Muscle layer of duodenum (tissue), 2 donors: ENCODE results near the gene DUS1L.

ENCODE experiments used
- H3K27ac ChIP-seq: one replicate; pipeline ENCODE4 v1.7.0; 2013; ENCODE audit warnings: mild to moderate bottlenecking, low read length
- H3K27me3 ChIP-seq: one replicate; pipeline ENCODE4 v1.7.0; 2013; ENCODE audit warnings: low read depth, mild to moderate bottlenecking, control low read depth, low read length
- H3K36me3 ChIP-seq, 2 donors: one replicate each; pipeline ENCODE4 v1.7.0; 2013; ENCODE audit warnings: low read length in 2 of 2, control low read depth in 1 of 2, mild to moderate bottlenecking in 1 of 2; ENCODE audit not compliant: insufficient read depth in 2 of 2, control insufficient read depth in 1 of 2
- H3K4me1 ChIP-seq, 2 donors: one replicate each; pipeline ENCODE4 v1.7.0; 2013; ENCODE audit warnings: low read length in 2 of 2, mild to moderate bottlenecking in 2 of 2, control low read depth in 1 of 2, moderate library complexity in 1 of 2; ENCODE audit not compliant: insufficient read depth in 2 of 2, control insufficient read depth in 1 of 2
- H3K4me3 ChIP-seq, 2 donors: one replicate each; pipeline ENCODE4 v1.7.0; 2013; ENCODE audit warnings: low read length in 2 of 2, low read depth in 1 of 2, mild to moderate bottlenecking in 1 of 2
- H3K9me3 ChIP-seq, 2 donors: one replicate each; pipeline ENCODE4 v1.7.0; 2013; ENCODE audit warnings: low read length in 2 of 2, control low read depth in 1 of 2, mild to moderate bottlenecking in 1 of 2; ENCODE audit not compliant: control insufficient read depth in 1 of 2
- donor health status: healthy.

DUS1L gene

GRCh38 chr17:82085031-82085861, 19.6 kb upstream of the DUS1L start:
- H3K36me3 ChIP-seq: peaks cover 8 to 100% of the 10 kb centered on the region in 2 donors
- no peaks in the 10 kb centered on the region for H3K27me3 ChIP-seq
- no peaks in the 10 kb centered on the region for H3K9me3 ChIP-seq
- no peak overlapping the region for H3K4me3 ChIP-seq
- H3K4me1 ChIP-seq: no peaks in the 10 kb centered on the region
- no peak overlapping the region for H3K27ac ChIP-seq

- H3K4me3 ChIP-seq: no peak overlapping the region
- H3K4me1 ChIP-seq: no peaks in the 10 kb centered on the region
- no peak overlapping the region for H3K27ac ChIP-seq
- peaks cover 4 to 100% of the 10 kb centered on the region in 2 donors for H3K36me3 ChIP-seq
- H3K27me3 ChIP-seq: no peaks in the 10 kb centered on the region
- no peaks in the 10 kb centered on the region for H3K9me3 ChIP-seq
These were observed 18.9 kb upstream of the DUS1L start for GRCh38 chr17:82084373-82085030.

GRCh38 chr17:82083533-82084359, 18.1 kb upstream of the DUS1L start:
- Histone ChIP-seq H3K9me3 (no peaks in the 10 kb centered on the region), H3K27ac (no peak overlapping the region), H3K4me1 (no peaks in the 10 kb centered on the region), H3K4me3 (no peak overlapping the region), H3K36me3 (peaks cover 4 to 99% of the 10 kb centered on the region in 2 donors), H3K27me3 (no peaks in the 10 kb centered on the region)

GRCh38 chr17:82083009-82083408, 17.4 kb upstream of the DUS1L start:
- Histone ChIP-seq H3K36me3 (peaks cover 4 to 91% of the 10 kb centered on the region in 2 donors), H3K4me3 (no peak overlapping the region), H3K27ac (no peak overlapping the region), H3K27me3 (no peaks in the 10 kb centered on the region), H3K4me1 (no peaks in the 10 kb centered on the region), H3K9me3 (no peaks in the 10 kb centered on the region)

GRCh38 chr17:82082456-82082855, 16.9 kb upstream of the DUS1L start:
- peaks cover 4 to 86% of the 10 kb centered on the region in 2 donors for H3K36me3 ChIP-seq
- H3K27ac ChIP-seq: no peak overlapping the region
- H3K9me3 ChIP-seq: no peaks in the 10 kb centered on the region
- no peak overlapping the region for H3K4me3 ChIP-seq
- H3K4me1 ChIP-seq: no peaks in the 10 kb centered on the region
- H3K27me3 ChIP-seq: no peaks in the 10 kb centered on the region

- H3K27me3 ChIP-seq: no peaks in the 10 kb centered on the region
- H3K36me3 ChIP-seq: peaks cover 4 to 81% of the 10 kb centered on the region in 2 donors
These were observed 16.4 kb upstream of the DUS1L start for GRCh38 chr17:82081966-82082365.

GRCh38 chr17:82081546-82081945, 15.9 kb upstream of the DUS1L start:
- H3K27me3 ChIP-seq: no peaks in the 10 kb centered on the region
- H3K9me3 ChIP-seq: no peaks in the 10 kb centered on the region
- H3K36me3 ChIP-seq: peaks cover 2 to 77% of the 10 kb centered on the region in 2 donors
- no peak overlapping the region for H3K27ac ChIP-seq
- H3K4me3 ChIP-seq: no peak overlapping the region
- no peaks in the 10 kb centered on the region for H3K4me1 ChIP-seq

More at GRCh38 chr17:82081966-82082365, 16.4 kb upstream of the DUS1L start:
- H3K4me3 ChIP-seq: no peak overlapping the region
- H3K4me1 ChIP-seq: no peaks in the 10 kb centered on the region
- H3K9me3 ChIP-seq: no peaks in the 10 kb centered on the region
- H3K27ac ChIP-seq: no peak overlapping the region

- Histone ChIP-seq H3K27ac (no peak overlapping the region), H3K9me3 (no peaks in the 10 kb centered on the region), H3K4me1 (no peaks in the 10 kb centered on the region), H3K4me3 (no peak overlapping the region), H3K27me3 (no peaks in the 10 kb centered on the region), H3K36me3 (peaks cover 0 to 70% of the 10 kb centered on the region in 2 donors)
These were observed 15.3 kb upstream of the DUS1L start for GRCh38 chr17:82080789-82081464.

GRCh38 chr17:82080048-82080788, 14.6 kb upstream of the DUS1L start:
- H3K36me3 ChIP-seq: peaks cover 0 to 63% of the 10 kb centered on the region in 2 donors
- no peaks in the 10 kb centered on the region for H3K9me3 ChIP-seq
- no peak overlapping the region for H3K27ac ChIP-seq
- H3K4me1 ChIP-seq: no peaks in the 10 kb centered on the region
- H3K27me3 ChIP-seq: no peaks in the 10 kb centered on the region
- H3K4me3 ChIP-seq: no peak overlapping the region

- Histone ChIP-seq H3K9me3 (no peaks in the 10 kb centered on the region), H3K27ac (no peak overlapping the region), H3K4me1 (no peaks in the 10 kb centered on the region), H3K27me3 (no peaks in the 10 kb centered on the region), H3K4me3 (no peak overlapping the region), H3K36me3 (peaks cover 0 to 52% of the 10 kb centered on the region in 2 donors)
These were observed 13.5 kb upstream of the DUS1L start for GRCh38 chr17:82079001-82079677.
